ENCODE results near the gene BMP2K. TPM values are rescaled to one million over a fixed set of nuclear protein-coding genes. Genes with fewer than 3 reads are reported as not detected.

Gene BMP2K
- total RNA-seq, 1 experiment from 2014 or later = 12.3 TPM

- no peak for DNase-seq (ENCODE audit: low spot score)
These were observed 11.6 kb upstream of the BMP2K start for GRCh38 chr4:78764498-78764961.

GRCh38 chr4:78765432-78766006 lies 10.6 kb upstream of the BMP2K start:
- no peak for DNase-seq (ENCODE audit: low spot score)

GRCh38 chr4:78766026-78766425 lies 10.1 kb upstream of the BMP2K start:
- no peak for DNase-seq (ENCODE audit: low spot score)

- no peak for DNase-seq (ENCODE audit: low spot score)
These were observed 9.5 kb upstream of the BMP2K start for GRCh38 chr4:78766650-78767049.

GRCh38 chr4:78767350-78767749 lies 8.8 kb upstream of the BMP2K start:
- DNase-seq (ENCODE audit: low spot score) = no peak

GRCh38 chr4:78768452-78769180 lies 7.5 kb upstream of the BMP2K start:
- no peak for DNase-seq (ENCODE audit: low spot score)

- no peak for DNase-seq (ENCODE audit: low spot score)
These were observed 6.0 kb upstream of the BMP2K start for GRCh38 chr4:78770091-78770642.

GRCh38 chr4:78772526-78773091 lies 3.5 kb upstream of the BMP2K start:
- DNase-seq (ENCODE audit: low spot score) = no peak

GRCh38 chr4:78774417-78774816 lies 1.7 kb upstream of the BMP2K start:
- DNase-seq (ENCODE audit: low spot score) = no peak

- DNase-seq (ENCODE audit: low spot score) = peak; percentile 83
These were observed 659 bp upstream of the BMP2K start for GRCh38 chr4:78775303-78776078.

- DNase-seq (ENCODE audit: low spot score) = peak; percentile 61
These were observed 802 bp downstream of the BMP2K start for GRCh38 chr4:78776729-78777575.

GRCh38 chr4:78777576-78777940 lies 1.4 kb downstream of the BMP2K start:
- DNase-seq (ENCODE audit: low spot score) = no peak

GRCh38 chr4:78778530-78778929 lies 2.4 kb downstream of the BMP2K start:
- DNase-seq (ENCODE audit: low spot score) = no peak

- no peak for DNase-seq (ENCODE audit: low spot score)
These were observed 3.1 kb downstream of the BMP2K start for GRCh38 chr4:78779280-78779679.

GRCh38 chr4:78780093-78780492 lies 3.9 kb downstream of the BMP2K start:
- DNase-seq (ENCODE audit: low spot score) = no peak

- no peak for DNase-seq (ENCODE audit: low spot score)
These were observed 5.0 kb downstream of the BMP2K start for GRCh38 chr4:78781139-78781538.

GRCh38 chr4:78781924-78782323 lies 5.8 kb downstream of the BMP2K start:
- no peak for DNase-seq (ENCODE audit: low spot score)

- DNase-seq (ENCODE audit: low spot score) = no peak
These were observed 8.2 kb downstream of the BMP2K start for GRCh38 chr4:78784236-78784865.

GRCh38 chr4:78787392-78788006 lies 11.3 kb downstream of the BMP2K start:
- no peak for DNase-seq (ENCODE audit: low spot score)

Measured in HT-29 (cell line).